ENCODE measurements around the gene VPS35L. TPM values are rescaled to one million over a fixed set of nuclear protein-coding genes. Genes with fewer than 3 reads are reported as not detected.

Gene VPS35L
- total and polyA plus RNA-seq, 2 of the 13 experiments (the other 11 are each of a cell fraction or from before 2014, with no cell fraction given), result 1.4 to 1.6 TPM

- 28% methylated on average over 1 of the region's 1 CpG for WGBS (ENCODE audit: low lambda C conversion rate)
- no TSS peak for BruUV-seq (replicated peaks)
- FAIRE-seq, result no peak
- Histone ChIP-seq H3K79me2 (ENCODE audit: insufficient read depth, low read length) (no peaks in the 10 kb centered on the region), H3K4me1 (ENCODE audit: insufficient read depth, low read length) (peaks cover 5% of the 10 kb centered on the region), H3K27ac (ENCODE audit: extremely low read length, insufficient read depth, low read length) (no peak overlapping the region), H3K9me3 (ENCODE audit: low read length) (no peaks in the 10 kb centered on the region), H3K9ac (ENCODE audit: insufficient read depth, low read depth, low read length) (no peak overlapping the region), H3K27me3 (ENCODE audit: control insufficient read depth in 1 of 2, insufficient read depth in 2 of 2, low read length in 2 of 2) (no peaks in the 10 kb centered on the region), H2AFZ (ENCODE audit: low read length) (no peak overlapping the region), H4K20me1 (ENCODE audit: insufficient read depth, low read length) (no peaks in the 10 kb centered on the region), H3K36me3 (replicated peaks in 1 of 2; ENCODE audit: control insufficient read depth in 1 of 2, insufficient read depth in 2 of 2, low read length in 2 of 2) (no peaks in the 10 kb centered on the region), H3K4me2 (ENCODE audit: low read depth, low read length) (no peak overlapping the region), H3K4me3 (replicated peaks in 1 of 3; ENCODE audit: insufficient read depth in 1 of 3, low read depth in 2 of 3, low read length in 3 of 3) (no peak overlapping the region)
- intact Hi-C loops (cut with micrococcal nuclease; ENCODE audit: unreplicated experiment), result loop anchor here (10.0 kb wide), 1 partner anchor 699 kb away; no protein-coding TSS in a partner anchor
- TF ChIP-seq SOX13 (IDR thresholded peaks at IDR 0.05) (no peak), SOX13 (CRISPR knock-in tag; conservative IDR thresholded peaks at IDR 0.05 in 1 of 2, IDR thresholded peaks at IDR 0.05 in 1 of 2) (no peak)
- in situ Hi-C loops (cut with HindIII; ENCODE audit: extremely low pct_ligation_motif_present, low pct_unique_long_range_greater_than_20kb), result no loop called here
- ChIA-PET POLR2A (no interaction called here), CTCF (ENCODE audit: low intra/inter-chr PET ratio, low total read pairs) (interaction anchor here (1.2 kb wide), 1 partner anchor 46 kb away, joined by 3 read pairs; no protein-coding TSS in a partner anchor)
- DNase-seq (ENCODE audit: low spot score), result no peak
- no peak for ATAC-seq
Measured at GRCh38 chr16:19605701-19606100, 50.2 kb downstream of the VPS35L start.

GRCh38 chr16:19607616-19608280, 52.2 kb downstream of the VPS35L start:
- H3K4me2 ChIP-seq (ENCODE audit: low read depth, low read length), result no peak overlapping the region
- CTCF ChIA-PET (ENCODE audit: low intra/inter-chr PET ratio, low total read pairs), result no interaction called here
- in situ Hi-C loops (cut with HindIII; ENCODE audit: extremely low pct_ligation_motif_present, low pct_unique_long_range_greater_than_20kb), result no loop called here
- no peak for DNase-seq (ENCODE audit: low spot score)
- FAIRE-seq, result no peak
- H3K4me1 ChIP-seq (ENCODE audit: insufficient read depth, low read length), result no peaks in the 10 kb centered on the region
- no peaks in the 10 kb centered on the region for H3K79me2 ChIP-seq (ENCODE audit: insufficient read depth, low read length)
- POLR2A ChIA-PET, result no interaction called here
- ATAC-seq, result no peak
- intact Hi-C loops (cut with micrococcal nuclease; ENCODE audit: unreplicated experiment), result loop anchor here (10.0 kb wide), 1 partner anchor 697 kb away; no protein-coding TSS in a partner anchor
- no TSS peak for BruUV-seq (replicated peaks)
- no peaks in the 10 kb centered on the region for H3K36me3 ChIP-seq (replicated peaks in 1 of 2; ENCODE audit: control insufficient read depth in 1 of 2, insufficient read depth in 2 of 2, low read length in 2 of 2)
- WGBS (ENCODE audit: low lambda C conversion rate), result 58% methylated on average over 8 of the region's 8 CpGs
- H4K20me1 ChIP-seq (ENCODE audit: insufficient read depth, low read length), result no peaks in the 10 kb centered on the region
- no peak overlapping the region for H2AFZ ChIP-seq (ENCODE audit: low read length)
- H3K27ac ChIP-seq (ENCODE audit: extremely low read length, insufficient read depth, low read length), result no peak overlapping the region
- H3K27me3 ChIP-seq (ENCODE audit: control insufficient read depth in 1 of 2, insufficient read depth in 2 of 2, low read length in 2 of 2), result no peaks in the 10 kb centered on the region
- no peak overlapping the region for H3K4me3 ChIP-seq (replicated peaks in 1 of 3; ENCODE audit: insufficient read depth in 1 of 3, low read depth in 2 of 3, low read length in 3 of 3)
- no peak overlapping the region for H3K9ac ChIP-seq (ENCODE audit: insufficient read depth, low read depth, low read length)
- H3K9me3 ChIP-seq (ENCODE audit: low read length), result no peaks in the 10 kb centered on the region
- TF ChIP-seq ZNF251 (CRISPR knock-in tag; IDR thresholded peaks at IDR 0.05) (no peak), ZNF34 (CRISPR knock-in tag; IDR thresholded peaks at IDR 0.05; ENCODE audit: borderline replicate concordance) (no peak), CTCF (CRISPR knock-in tag; IDR thresholded peaks at IDR 0.05) (no peak), ELF1 (CRISPR knock-in tag; IDR thresholded peaks at IDR 0.05) (no peak), ZNF563 (CRISPR knock-in tag; IDR thresholded peaks at IDR 0.05) (no peak), KLF13 (CRISPR knock-in tag; IDR thresholded peaks at IDR 0.05) (no peak), CEBPG (CRISPR knock-in tag; IDR thresholded peaks at IDR 0.05) (no peak), ZNF292 (CRISPR knock-in tag; IDR thresholded peaks at IDR 0.05; ENCODE audit: borderline replicate concordance, low read depth) (no peak), PHF21A (CRISPR knock-in tag; IDR thresholded peaks at IDR 0.05) (no peak), BCL3 (CRISPR knock-in tag; IDR thresholded peaks at IDR 0.05) (no peak), ZFP62 (CRISPR knock-in tag; IDR thresholded peaks at IDR 0.05) (no peak), NFKB2 (CRISPR knock-in tag; IDR thresholded peaks at IDR 0.05; ENCODE audit: borderline replicate concordance) (no peak), ELK4 (CRISPR knock-in tag; IDR thresholded peaks at IDR 0.05; ENCODE audit: borderline replicate concordance) (no peak)

All from HepG2 (cell line).